HG02571 (cell line): ENCODE data around the gene ITGB4.
"Not testable (repeated sequence)": the region's sequence is repeated elsewhere in the genome, so short reads cannot be mapped to it uniquely, and the experiment has no call there.

Experiments
- ATAC-seq: cut with Tn5 transposase; IDR thresholded peaks from one replicate; pipeline ENCODE4 v1.9.1; 2021; ENCODE audit warnings: mild to moderate bottlenecking, moderate library complexity; ENCODE audit not compliant: unreplicated experiment

The ITGB4 gene

DNA sequence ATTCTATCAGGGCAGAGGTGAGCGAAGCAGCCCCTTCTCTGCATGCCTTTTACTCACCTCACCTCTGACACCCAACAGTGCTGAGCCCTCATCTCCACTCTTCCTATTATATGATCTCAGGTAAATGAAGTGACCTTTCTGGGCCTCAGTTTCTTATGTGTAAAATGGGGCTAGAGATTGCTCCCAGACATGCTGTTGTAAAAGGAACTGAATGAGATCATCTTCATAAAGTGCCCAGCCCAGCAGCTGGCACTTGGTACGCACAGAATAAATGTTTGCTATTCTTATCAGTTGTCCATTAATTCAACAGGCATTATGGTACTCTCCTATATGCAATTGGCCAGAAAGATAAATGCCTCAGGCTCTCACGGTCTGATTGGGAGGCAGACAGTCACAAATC is 48.3 kb downstream of the ITGB4 start:
- ATAC-seq, result no peak

DNA sequence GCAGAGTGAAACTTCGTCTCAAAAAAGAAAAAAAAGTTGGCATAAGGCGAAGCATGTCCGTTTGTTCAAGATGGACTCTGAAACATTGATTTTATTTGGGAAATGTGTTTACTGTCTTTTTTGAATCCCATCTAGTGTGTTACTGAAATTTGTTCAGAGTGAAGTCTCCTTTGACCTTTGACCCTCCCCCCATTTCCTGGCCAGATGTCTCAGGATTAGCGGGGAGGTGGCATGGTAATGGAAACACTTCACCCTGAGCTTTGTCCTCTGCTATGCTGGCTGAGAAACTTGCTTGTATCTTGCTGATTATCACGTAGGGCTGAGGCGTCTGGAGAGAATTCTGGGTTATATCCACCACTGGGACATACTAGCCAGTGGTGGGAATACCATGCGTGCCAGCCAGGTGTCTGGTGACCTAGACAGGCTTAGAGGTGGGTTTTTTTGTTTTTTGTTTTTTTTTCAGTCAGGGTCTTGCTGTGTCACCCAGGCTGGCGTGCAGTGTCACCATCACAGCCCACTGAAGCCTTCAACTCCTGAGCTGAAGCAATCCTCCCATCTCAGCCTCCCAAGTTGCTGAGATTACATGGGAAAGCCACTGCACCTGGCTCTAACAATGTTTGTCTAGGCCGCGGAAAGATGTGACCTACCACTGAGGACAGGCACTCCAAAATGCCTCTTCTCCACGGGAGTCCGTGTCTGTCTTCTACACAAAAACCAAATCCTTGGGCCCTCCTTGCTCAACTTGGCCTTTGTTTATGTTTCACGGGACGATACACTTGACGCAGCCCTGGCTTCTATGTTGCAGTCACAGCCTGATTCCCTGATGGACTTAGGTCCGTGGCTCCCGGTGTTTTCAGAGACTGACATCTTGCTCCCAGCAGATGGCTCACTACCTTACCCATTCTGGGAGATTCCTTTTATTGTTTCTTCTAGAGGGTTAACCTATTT is 50.3 kb downstream of the ITGB4 start:
- ATAC-seq, result no peak

DNA sequence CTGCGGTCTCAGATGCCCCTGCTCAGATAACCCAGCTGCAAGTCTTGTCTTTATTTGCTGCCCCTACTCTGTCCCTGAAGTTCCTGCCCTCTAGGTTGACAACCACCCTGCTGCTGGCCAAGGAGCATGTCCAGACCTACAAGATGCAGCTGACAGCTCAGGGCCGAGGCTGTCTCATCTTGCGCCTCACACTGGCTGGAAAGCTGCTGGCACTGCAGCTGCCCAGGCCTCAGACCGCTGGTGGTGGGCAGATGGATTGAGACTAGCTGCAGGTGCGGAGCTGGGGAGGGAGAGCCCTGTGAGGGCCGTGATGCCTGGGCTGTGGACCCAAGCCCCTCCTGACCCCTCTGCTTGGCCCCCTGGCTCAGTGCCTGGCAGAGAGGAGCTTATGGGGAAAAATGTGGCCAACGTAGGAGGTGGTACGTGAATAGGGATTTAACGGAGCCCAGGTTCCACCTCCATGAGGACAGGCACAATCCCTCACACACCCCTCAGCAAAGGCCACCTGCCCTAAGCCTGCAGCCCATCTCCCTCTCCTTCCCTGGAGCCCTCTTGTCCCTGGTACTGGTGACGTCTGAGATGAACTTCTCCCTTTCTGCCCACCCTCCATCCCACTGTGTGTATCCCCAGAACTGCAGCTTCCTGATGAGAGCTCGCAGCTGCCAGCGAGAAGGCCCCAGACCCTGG is 52.0 kb downstream of the ITGB4 start:
- ATAC-seq, result no peak

DNA sequence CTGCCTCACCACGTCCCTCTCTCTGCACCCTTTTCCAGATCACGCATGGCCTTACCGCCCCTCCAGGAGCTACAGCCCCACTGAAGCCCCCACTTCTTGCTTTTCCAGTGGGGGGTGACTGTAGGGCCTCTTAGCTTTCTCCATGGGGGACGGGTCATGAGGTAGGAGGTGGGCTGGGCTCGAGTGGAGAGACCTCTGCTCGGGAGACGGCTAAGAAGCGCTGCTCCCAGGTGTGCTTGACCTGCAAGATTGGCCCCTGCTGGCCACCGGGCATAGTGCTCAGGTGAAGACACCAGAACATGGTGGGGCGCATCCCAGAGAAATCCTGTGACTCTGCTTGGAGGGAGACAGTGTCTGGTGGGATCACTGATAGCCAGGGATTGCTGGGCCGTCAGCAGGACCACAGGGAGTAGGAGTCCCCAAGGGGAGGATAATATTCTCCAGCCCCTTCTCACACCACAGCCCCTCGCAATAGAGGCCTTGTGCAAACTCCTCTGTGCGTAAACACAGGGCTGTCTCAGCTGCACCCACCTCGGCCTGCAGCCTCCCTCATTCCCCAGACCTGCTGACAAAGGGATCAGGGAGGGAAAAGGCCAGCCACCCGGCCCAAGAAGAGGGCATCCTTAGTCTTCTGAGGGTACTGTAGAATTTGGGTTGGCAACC is 52.7 kb downstream of the ITGB4 start:
- ATAC-seq, result no peak

DNA sequence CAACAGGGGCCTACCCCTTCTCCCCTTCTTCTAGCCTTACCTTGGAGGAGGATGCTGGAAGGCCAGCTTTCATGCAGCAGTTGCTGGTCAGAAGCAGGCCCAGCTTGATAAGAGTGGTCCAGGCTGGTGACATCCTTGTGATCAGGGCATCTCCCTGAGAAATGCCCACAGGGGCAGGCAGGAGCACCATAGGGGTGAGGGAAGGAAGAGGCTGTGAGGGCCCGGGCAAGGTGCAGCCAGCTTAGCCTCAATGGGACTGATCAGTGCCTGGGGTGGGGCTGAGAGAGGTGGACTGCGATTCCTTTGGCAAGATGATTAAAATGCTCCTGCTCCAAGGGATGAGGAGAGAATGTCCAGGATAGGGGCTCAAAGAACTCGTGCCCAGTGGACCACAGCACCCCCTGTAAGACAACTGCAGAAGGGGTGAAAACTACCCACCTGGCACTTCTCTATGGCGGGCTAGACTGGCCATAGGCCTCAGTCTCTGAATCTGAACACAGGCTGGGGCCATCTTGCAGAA is 53.3 kb downstream of the ITGB4 start:
- no peak for ATAC-seq

DNA sequence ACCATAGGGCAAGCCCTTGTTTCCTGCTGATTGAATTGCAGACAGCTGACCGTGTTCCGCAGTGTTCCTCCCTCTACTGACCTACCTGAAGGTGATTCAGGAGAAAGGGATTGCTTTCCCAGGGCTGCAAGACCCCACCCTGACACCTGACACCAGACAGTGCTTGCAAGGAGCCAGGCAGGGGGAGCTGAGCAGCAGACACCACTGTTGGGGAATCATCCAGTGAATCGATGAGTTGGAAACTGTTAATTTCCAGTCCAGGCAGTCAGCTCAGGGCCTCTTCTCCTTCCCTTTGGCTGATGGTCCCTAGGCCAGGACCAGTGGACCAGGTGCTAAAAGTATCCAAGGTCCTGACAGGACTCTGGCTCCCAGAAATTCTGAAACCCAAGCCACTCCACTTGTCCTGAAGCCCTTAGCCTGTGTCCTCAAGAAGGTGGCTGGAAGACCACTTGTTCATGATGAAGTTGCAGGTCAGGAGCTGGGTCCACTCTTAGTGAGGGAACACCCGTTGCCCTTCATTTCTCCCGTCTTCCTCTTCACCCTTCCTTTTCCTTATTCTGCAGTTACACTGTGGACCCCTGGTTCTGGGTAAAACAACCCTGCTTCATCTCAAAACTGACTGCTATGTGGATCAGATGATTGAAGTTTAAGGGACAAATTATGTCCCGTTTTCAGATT is 53.9 kb downstream of the ITGB4 start:
- ATAC-seq, result no peak

DNA sequence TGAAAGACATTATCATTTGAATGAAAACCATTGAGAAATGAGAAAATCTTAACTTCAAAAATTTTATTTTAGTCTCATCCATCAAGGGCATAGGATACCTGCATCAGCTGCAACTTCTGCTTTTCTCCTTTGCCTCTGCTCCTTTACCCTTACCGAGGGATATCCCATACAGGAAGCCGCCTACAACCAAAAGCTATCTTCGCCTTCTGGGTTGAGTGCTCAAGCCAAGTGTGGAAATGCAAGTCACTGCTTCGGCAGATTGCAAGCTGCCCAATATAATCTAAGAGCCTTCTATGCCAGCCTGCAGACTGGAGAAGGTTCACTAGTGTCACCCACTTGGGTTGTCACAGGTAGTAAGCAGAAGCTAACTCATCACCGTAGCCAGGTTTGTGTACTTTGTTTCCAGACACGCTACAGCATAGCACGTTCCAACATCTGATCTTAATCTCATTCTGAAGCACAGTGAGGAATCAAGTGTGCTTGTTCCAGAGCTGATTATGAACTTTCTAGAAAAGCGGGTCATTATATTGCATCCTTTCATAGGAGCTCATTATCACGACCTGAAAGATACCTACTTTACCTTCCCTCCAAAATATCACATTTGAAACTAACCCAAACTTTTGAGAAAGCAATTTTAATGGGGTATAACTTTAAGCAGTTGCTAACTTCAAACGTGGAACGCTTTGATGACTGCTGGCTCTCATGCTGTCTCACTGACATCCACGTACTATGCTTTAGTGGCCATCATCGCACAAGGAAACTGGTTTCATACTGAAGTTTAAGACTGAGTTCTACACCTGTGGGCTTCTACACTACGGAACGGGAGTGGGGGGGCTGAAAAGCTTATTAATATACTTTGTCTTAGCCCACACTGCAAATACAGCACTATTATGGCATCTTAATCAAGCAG is 55.4 kb downstream of the ITGB4 start:
- ATAC-seq, result no peak

DNA sequence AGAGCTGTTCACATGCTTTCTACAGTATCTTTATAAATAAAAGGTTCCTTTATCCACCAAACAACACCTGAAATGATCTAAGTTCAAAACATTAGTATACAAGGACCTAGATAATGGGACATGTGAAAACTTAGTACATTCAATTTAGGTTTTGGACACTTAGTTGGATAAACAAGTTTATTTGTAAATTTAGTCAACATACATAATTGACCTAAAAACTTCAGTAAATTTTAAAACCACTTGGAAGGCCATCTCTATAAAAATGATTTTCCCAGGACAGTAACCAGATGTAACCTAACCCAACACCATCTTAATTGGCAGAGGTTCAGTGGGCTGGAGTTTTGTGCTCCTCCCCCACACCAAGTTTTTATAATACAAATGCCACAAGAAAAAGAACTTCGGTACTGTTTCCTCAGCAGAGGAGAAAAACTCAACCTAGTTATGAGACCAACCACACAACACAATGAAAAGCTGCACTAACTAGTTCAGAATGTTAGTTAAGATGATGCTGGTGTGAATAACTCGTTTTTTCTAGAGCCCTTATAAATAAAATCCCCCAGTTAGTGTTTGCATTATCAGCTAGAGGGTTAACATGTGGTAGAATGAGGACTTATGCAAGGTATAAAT is 56.1 kb downstream of the ITGB4 start:
- ATAC-seq, result no peak

DNA sequence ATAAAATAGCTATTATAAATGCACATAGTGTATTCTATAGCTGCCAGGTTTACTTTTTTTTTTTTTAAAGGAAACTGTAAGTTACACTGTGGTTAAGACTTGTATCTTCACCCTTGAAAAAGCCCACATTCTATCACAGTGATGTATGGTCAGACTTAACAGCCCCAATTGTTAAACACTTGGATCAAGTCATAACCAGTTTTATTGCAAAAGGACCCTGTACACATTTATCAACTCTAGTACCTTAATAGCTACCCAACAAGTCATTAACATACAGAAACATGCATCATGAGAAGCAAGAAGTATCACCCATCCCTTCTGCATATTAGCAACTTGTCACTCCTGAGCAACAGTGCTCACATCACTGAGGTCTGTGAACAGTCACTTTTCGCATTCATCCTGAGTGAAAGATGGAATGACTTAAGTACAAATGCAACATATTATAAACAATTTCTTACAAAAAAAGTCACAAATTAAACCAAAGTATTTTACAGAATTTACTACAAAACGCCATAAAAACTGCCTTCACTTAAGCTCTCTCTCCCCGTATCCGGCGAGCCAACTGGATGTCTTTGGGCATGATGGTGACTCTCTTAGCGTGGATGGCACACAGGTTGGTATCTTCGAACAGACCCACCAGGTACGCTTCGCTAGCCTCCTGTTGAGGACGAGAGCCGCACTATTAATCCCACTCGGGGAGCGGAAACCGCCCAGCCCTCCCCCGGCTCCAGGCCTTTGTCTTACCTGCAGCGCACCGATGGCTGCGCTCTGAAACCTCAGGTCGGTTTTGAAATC is 57.0 kb downstream of the ITGB4 start:
- not testable (repeated sequence) for ATAC-seq

DNA sequence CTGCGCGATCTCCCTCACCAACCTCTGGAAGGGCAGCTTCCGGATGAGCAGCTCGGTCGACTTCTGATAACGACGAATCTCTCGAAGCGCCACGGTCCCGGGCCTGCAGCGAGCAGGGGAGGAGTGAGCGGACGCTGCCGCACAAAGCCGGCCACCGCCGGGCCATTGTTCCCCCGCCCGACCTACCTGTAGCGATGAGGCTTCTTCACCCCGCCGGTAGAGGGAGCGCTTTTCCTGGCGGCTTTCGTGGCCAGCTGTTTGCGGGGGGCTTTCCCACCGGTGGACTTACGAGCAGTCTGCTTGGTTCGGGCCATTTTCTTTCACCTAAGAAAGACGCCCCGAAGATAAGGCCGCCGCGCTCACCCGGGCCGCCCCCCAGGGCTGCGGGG is 57.6 kb downstream of the ITGB4 start:
- peak; percentile 15 for ATAC-seq

DNA sequence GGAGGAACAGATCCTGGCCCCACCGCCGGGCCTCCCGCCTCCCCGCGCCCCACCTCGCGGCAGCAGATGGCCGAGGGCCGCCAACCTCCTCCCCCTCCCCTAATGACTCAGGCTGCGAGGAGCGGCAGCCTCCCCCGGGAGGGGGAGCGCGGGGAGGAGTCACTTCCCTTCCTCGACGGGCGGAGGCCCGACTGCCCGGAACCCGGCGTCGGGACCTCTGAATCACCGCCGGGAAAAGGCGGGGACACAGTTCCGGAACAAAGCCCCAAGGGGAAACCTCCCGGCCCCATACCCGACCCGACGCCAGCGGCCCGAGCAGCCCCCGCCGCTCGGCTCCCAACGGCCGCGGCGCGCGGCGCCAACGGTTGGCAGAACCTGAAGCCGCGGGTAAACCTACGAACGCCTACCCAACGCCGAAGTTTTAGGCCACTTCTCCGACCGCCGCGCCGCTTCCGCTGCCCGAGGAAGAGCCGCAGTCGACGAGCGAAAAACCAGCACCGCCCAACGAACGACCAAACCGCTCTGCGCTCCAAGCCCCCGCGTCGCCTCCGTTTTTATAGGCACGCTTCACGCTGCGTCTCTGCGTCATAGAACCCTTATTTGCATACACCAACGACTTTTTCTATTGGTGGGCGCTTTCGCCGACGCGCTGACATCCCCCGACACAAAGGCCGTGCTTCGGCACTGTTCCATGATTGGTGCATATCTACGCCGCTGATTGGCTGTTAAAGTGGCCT is 58.2 kb downstream of the ITGB4 start:
- peak; percentile 63 for ATAC-seq

DNA sequence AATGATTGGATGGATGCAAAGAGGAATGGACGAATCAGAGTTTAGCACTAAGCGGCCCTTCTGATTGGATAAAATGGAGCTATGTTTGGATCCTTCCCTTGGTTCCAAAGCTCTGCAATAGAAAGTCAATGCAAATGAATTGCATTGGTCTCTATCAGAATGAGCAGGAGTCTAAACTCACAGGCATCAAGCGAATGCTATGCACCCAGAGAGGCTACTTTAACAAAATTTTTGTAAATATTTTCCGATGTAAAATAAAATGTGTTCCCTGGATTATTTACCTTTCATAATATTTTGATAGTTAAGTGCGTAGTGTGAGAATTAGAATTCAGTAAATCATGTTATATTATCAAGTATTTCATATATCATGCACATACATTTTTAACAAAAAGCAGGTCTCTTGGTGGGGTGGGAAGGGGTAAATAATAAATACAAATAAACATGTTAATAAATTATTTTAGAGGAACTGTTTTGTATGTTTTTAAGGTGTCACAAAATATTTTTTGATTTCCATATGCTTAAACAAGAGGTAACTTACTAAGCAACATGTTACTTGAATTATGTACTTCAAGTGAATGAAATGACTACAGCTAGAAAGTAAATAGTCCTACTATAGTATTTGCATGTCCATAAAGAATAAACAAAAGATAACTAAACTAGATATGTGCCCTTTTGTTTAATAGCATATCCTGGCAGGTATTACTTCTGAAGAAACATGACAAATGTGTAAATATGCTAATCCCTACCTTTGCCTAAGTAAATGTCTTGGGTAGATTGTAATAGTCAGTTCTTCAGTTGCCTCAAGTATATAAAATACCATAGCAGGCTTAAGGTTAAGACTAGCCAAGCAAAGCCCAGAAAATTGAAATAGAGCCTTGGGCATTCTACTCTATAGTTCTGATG is 59.0 kb downstream of the ITGB4 start:
- ATAC-seq, result no peak

DNA sequence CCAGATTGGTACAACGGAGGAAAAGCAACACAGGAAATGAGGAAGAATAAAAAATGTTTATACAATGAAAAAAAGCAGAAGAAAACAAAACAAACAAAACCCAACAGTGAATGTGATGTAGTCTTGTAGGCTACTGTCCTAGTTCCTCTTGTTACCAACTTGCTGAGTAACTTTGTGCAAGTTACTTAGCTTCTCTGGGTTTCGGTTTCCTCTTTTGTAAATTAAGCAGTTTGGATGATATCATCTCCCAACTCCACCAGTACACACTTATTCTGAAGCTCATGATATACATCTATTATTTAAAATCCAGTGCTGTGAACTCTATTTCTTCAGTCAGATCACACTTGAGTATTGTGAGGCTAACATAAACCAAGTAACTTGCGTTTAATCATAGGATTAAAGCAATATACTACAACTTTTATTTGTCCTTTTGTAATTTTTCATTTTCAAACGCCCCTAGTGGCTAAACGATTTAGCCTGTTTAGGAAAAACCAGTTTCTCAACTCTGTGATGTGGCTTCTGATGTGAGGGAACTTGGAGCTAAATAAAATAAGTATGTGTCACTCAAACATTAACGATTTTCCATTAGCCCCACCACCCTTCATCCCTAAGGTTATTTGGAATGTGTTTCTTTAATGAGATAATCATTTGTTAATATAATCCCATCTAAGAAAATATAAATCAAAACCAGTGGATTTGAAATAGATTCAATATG is 62.0 kb downstream of the ITGB4 start:
- no peak for ATAC-seq

DNA sequence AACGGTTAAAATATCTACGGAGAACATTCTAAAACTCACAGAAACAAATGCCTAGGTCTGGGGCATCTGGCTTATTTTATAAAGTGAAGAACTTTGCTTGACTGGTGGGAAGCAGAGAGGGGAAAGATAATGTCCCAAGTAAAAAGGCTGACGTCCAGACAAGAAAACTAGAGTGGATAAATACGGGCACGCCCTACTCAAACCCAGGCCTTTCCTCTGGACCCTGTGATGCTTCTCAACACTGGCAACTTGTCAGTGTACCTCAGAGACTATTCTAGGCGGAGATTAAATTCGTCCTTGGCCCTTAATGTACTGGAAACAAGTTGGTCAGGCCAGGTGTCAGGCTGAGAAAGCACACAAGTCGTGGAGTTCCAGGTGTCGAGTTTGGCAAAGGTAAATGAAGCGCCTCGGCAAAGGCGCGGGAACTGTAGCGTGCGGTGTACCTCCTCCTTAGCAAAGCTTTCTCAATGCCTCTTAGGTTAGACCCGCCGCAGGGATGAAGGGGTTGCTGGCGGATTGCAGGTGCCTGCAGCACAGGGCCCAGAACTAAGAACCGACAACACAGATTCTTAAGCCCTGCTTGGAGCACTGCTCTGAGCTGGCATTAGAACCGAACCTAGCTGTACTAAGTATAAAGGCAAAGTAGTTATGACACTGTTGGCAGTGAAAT is 62.7 kb downstream of the ITGB4 start:
- peak; percentile 0 for ATAC-seq

DNA sequence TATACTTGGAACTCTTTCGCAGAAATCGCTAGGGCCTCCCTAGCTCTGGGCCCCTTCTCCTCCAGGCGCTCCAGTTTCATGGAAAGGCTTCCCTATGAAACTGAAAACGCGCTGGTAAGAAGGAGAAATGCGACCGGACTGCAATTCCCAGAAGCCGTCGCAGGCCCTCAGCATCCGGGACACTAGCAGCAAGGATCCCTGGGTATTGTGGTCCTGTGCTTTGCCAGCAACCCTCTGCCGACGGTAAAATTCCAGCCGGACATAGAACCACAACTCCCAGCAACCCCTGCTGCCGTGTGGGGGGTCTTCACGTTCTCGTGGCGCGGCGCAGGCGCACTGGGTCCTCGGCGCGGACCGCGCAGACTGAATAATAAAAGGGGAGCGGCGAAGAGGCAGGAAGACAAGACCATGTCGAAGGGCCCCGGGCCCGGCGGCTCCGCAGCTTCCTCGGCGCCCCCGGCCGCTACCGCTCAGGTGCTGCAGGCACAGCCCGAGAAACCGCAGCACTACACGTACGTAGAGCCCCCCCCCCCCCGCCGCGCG is 63.3 kb downstream of the ITGB4 start, which contains the start of gene UNK:
UNK (plus strand) TSS at position 334 of the 543 bp plus-strand sequence; CDS start at position 409, 75 bp downstream.
- peak; percentile 58 for ATAC-seq
